ENCODE results near the gene ARFGEF3.

ARFGEF3 gene

GRCh38 chr6:138382498-138383265, 220.9 kb downstream of the ARFGEF3 start:
- Mint-ChIP-seq H3K27me3 (peaks cover 11% of the 10 kb centered on the region), H3K4me3 (no peak overlapping the region), H3K27ac (no peak overlapping the region), H3K9me3 (no peaks in the 10 kb centered on the region), H3K4me1 (no peaks in the 10 kb centered on the region), H3K36me3 (no peaks in the 10 kb centered on the region)
- CTCF ChIA-PET: no interaction called here
- no peak for DNase-seq

GRCh38 chr6:138383776-138384175, 222.0 kb downstream of the ARFGEF3 start:
- DNase-seq: no peak
- CTCF ChIA-PET: no interaction called here
- H3K9me3 Mint-ChIP-seq: no peaks in the 10 kb centered on the region
- no peaks in the 10 kb centered on the region for H3K36me3 Mint-ChIP-seq
- H3K27ac Mint-ChIP-seq: no peak overlapping the region
- no peaks in the 10 kb centered on the region for H3K4me1 Mint-ChIP-seq
- H3K4me3 Mint-ChIP-seq: no peak overlapping the region
- peaks cover 7% of the 10 kb centered on the region for H3K27me3 Mint-ChIP-seq

GRCh38 chr6:138386897-138387296, 225.2 kb downstream of the ARFGEF3 start:
- Mint-ChIP-seq H3K4me1 (no peaks in the 10 kb centered on the region), H3K9me3 (no peaks in the 10 kb centered on the region), H3K27me3 (peaks cover 24% of the 10 kb centered on the region), H3K4me3 (no peak overlapping the region), H3K36me3 (no peaks in the 10 kb centered on the region), H3K27ac (no peak overlapping the region)
- no peak for DNase-seq
- CTCF ChIA-PET: no interaction called here

GRCh38 chr6:138387577-138388368, 226.0 kb downstream of the ARFGEF3 start:
- CTCF ChIA-PET: no interaction called here
- H3K27ac Mint-ChIP-seq: no peak overlapping the region
- H3K27me3 Mint-ChIP-seq: peaks cover 20% of the 10 kb centered on the region
- no peak for DNase-seq
- H3K9me3 Mint-ChIP-seq: no peaks in the 10 kb centered on the region
- H3K36me3 Mint-ChIP-seq: no peaks in the 10 kb centered on the region
- H3K4me3 Mint-ChIP-seq: no peak overlapping the region
- H3K4me1 Mint-ChIP-seq: no peaks in the 10 kb centered on the region

- no peak for DNase-seq
- no peaks in the 10 kb centered on the region for H3K9me3 Mint-ChIP-seq
- H3K4me3 Mint-ChIP-seq: no peak overlapping the region
- peaks cover 17% of the 10 kb centered on the region for H3K27me3 Mint-ChIP-seq
- H3K27ac Mint-ChIP-seq: no peak overlapping the region
- peaks cover 2% of the 10 kb centered on the region for H3K4me1 Mint-ChIP-seq
- no peaks in the 10 kb centered on the region for H3K36me3 Mint-ChIP-seq
- CTCF ChIA-PET: no interaction called here
Observed at GRCh38 chr6:138389551-138389950, 227.8 kb downstream of the ARFGEF3 start.

Measured in activated naive CD4-positive, alpha-beta T cell treated with anti-CD3 and anti-CD28 coated beads, Interleukin-2, amount 10 ng/mL, durations not matched to agents 7 days and 5 days (primary cell).